ENCODE results near the gene POLD2. TPM values are rescaled to one million over a fixed set of nuclear protein-coding genes. Genes with fewer than 3 reads are reported as not detected.
"Not testable (repeated sequence)": the region's sequence is repeated elsewhere in the genome, so short reads cannot be mapped to it uniquely, and the experiment has no call there.

The POLD2 gene
- total RNA-seq, 2 experiments from 2014 or later = 298 to 305 TPM

- ChIA-PET POLR2A (no interaction called here), CTCF (interaction anchor here (1.1 kb wide), 1 partner anchor 29 kb away, joined by 4 read pairs; no protein-coding TSS in a partner anchor)
These were observed 18.0 kb upstream of the POLD2 start, which contains the start of gene MYL7 for GRCh38 chr7:44141221-44141850. Gene MYL7, minus strand, starts transcription at chr7:44141332. Its CDS starts 27 bp downstream, at chr7:44141305.

DNA sequence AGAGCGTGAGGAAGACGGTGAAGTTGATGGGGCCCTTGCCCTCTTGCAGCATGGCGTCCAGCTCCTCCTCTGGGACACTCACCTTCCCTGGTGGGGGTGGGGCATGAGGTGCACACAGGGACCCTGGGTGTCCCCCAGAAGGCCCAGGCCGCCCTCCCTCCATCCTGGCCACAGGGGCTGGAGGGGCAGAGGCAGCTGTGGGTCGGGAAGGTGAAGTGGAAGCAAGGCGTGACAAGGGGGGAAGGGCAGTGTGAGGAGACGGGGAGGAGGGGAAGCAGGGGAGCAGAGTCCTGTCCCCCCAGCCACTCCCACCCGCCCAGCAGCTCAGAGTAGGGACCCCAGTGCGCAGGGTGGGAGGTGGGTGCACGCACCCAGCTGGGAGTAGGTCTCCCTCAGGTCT lies 17.0 kb upstream of the POLD2 start:
- POLR2A ChIA-PET = no interaction called here
- CTCF ChIA-PET = no interaction called here

GRCh38 chr7:44139311-44140010 lies 16.1 kb upstream of the POLD2 start:
- ChIA-PET CTCF (no interaction called here), POLR2A (no interaction called here)

- CTCF ChIA-PET = interaction anchor here (0.6 kb wide), 1 partner anchor 169 kb away, joined by 3 read pairs; no protein-coding TSS in a partner anchor
- POLR2A ChIA-PET = no interaction called here
These were observed 15.3 kb upstream of the POLD2 start for GRCh38 chr7:44138698-44139097.

- ChIA-PET POLR2A (no interaction called here), CTCF (no interaction called here)
These were observed 13.4 kb upstream of the POLD2 start for GRCh38 chr7:44136731-44137130.

GRCh38 chr7:44134943-44135628 lies 11.7 kb upstream of the POLD2 start:
- ChIA-PET POLR2A (no interaction called here), CTCF (interaction anchor here (1.0 kb wide), 1 partner anchor 9 kb away, joined by 5 read pairs; no protein-coding TSS in a partner anchor)

GRCh38 chr7:44133295-44133694 lies 9.9 kb upstream of the POLD2 start:
- ChIA-PET CTCF (no interaction called here), POLR2A (no interaction called here)

DNA sequence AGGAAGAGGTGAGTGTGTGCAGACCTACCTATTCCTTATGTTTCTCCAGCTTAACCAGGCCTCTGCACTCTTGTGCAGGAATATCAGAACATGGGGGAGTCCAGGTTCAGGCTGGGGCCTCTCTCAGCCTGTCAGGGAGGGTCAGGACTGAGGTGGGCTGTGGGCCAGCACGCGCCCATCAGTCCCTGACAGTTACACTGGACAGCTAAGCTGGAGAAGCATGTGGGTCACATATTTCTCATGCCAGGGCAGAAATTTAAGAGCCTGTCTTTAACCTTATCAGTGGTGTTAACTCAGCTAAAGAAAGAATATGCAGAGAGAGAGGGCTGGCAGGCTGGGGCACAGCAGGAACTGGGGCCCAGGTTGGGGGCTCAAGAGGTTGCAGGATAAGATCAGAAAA lies 8.7 kb upstream of the POLD2 start:
- POLR2A ChIA-PET = interaction anchor here (0.5 kb wide), 1 partner anchor 442 kb away, joined by 5 read pairs; no protein-coding TSS in a partner anchor
- CTCF ChIA-PET = no interaction called here

DNA sequence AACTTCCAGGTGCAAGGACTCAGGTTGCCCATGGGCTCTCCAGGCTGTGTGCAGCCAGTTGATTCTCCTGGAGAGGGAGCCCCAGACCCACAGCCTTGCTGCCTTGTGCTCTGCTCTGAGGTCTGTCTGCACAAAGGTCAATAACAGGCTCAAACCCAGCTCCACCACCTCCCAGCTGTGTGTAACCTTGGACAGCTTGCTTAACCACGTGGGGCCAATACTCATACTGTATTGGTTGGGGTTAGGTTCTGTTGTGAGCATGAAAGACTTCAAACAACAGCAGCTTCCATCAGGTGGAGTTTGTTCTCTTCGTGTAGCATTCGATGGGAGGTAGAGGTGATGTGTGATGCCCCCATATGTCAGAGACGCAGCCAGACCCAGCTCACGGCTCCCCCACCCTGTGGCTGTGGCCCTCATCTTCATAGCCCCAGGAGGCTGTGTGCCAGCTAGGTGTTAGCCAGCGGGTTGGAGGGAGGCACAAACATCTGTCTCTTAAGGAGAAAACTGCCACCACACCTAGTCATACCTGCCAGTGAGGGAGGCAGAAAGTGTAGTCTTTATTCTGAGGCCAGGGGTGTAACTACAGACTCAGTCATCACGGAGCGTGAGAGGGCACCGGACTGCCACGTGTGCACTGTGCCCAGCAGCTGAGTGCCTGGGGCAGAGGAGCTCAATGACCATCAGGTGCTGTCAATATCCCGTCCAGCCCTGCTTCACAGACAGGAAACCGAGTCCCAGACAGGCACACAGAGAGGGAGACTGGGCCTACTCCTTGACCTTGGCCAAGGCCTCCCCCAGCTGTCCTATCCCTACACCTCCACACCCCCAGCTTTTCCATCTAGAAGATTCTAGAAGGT lies 8.1 kb upstream of the POLD2 start:
- ChIA-PET CTCF (interaction anchor here (0.6 kb wide), 1 partner anchor 147 kb away, joined by 4 read pairs; no protein-coding TSS in a partner anchor), POLR2A (interaction anchor here (0.5 kb wide), 1 partner anchor 443 kb away, joined by 5 read pairs; no protein-coding TSS in a partner anchor)

DNA sequence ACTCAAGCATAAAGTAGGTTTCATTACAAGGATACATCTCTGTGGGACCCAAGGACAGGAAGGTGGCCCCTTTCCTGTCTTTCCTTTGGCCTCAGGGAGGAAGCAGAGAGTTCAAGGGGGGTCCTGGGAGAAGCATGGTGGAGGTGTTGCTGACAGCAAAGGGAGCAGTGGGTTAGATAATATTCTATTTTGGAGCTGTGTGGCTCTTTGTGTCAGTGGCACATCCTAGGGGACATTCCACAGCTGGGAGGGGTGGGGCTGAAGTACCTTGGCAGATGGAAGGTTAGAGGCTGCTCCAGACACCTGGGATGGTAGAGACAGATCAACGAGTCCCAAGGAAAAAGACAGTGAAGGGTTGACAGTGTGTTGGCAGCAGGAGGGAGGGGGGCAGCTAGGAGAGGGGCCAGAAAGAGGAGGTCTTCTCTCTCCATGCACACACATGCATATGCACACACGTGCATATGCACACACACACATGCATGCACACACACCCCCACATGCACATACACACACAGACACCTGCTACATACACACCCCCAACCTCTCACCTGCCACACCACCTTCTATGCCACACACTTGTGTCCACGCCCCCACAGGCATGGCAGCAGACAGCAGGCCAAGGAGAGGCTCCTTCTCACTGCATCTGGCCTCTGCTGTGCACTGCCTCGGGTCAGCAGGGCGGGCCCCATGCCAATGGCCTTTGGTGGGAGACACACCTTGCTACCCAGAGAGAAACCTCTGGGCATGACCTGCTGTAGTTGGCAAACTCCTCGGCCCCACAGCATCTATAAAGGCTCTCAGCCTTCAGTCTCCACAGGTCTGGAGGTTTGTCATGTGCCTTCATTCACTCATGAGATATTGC lies 5.6 kb upstream of the POLD2 start:
- CTCF ChIA-PET = no interaction called here
- POLR2A ChIA-PET = no interaction called here

DNA sequence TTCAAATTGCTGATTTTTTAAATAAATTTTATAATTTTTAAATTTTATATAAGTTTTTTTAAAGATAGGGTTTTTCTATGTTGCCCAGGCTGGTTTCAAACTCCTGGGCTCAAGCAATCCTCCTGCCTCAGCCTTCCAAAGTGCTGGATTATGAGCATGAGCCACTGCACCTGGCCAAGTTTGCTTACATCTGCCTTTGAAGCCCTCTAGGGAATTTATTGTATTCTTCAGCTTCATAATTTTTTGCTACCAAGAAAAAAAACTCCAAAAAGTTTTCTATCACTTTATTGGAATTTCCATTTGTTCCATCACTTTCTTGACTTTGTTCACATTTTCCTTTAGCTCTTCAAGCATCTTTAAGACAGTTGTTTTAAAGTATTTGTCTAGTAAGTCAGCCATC lies 3.8 kb upstream of the POLD2 start:
- ChIA-PET CTCF (no interaction called here), POLR2A (no interaction called here)

GRCh38 chr7:44126574-44126973 lies 3.2 kb upstream of the POLD2 start:
- CTCF ChIA-PET, POLR2A ChIA-PET: not testable (repeated sequence)

- ChIA-PET CTCF (no interaction called here), POLR2A (interaction anchor here (0.5 to 0.6 kb wide), 3 partner anchors 19 to 449 kb away, joined by 3 read pairs; partner anchors contain the start of gene DDX56)
These were observed 1.5 kb upstream of the POLD2 start for GRCh38 chr7:44124822-44125202.

DNA sequence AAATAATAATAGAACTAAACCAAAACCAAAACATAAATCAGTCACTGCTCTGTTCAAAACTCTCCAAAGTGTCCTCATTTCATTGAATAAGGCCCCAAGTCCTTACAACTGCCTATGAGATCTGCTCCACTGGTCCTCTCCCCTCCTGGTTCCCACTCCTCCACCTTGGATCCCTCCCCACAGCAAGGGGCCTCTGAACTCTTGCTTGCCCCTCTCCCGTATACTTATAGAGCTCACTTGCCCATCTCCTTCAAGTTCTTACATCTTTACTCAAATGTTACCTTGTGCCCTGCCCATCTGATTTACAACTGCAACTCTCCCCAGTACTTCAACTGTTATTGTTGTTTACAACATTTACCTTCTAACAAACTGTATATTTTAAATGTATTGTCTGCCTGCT lies 819 bp downstream of the POLD2 start:
- POLR2A ChIA-PET = interaction anchor here (1.2 to 1.5 kb wide), 3 partner anchors 11 to 41 kb away, joined by 4 to 5 read pairs (median 4); partner anchors contain the start of gene AEBP1
- CTCF ChIA-PET = interaction anchor here (1.1 to 1.6 kb wide), 3 partner anchors 20 to 41 kb away, joined by 3 to 4 read pairs (median 3); no protein-coding TSS in a partner anchor

- POLR2A ChIA-PET = interaction anchor here (0.5 to 1.2 kb wide), 2 partner anchors 17 to 79 kb away, joined by 3 to 4 read pairs; partner anchors contain the start of genes AEBP1 and YKT6
- CTCF ChIA-PET = interaction anchor here (1.5 to 1.6 kb wide), 2 partner anchors 20 to 41 kb away, joined by 3 to 4 read pairs; no protein-coding TSS in a partner anchor
These were observed 1.5 kb downstream of the POLD2 start for GRCh38 chr7:44121761-44122420.

DNA sequence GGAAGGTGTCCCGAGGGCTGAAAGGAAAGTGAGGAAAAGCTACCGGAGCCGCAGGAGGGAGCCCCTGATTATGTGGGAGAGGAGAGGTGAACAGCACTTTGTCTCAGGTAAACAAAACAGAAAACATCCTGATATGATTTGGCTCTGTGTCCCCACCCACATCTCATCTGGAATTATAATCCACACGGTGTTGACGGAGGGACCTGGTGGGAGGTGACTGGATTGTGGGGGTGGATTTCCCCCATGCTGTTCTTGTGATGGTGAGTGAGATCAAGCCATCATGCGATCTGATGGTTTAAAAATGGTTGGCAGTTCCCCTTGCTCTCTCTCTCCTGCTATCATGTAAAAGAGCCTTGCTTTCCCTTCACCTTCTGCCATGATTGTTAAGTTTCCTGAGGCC lies 3.0 kb downstream of the POLD2 start:
- POLR2A ChIA-PET = interaction anchor here (0.5 kb wide), 1 partner anchor 96 kb away, joined by 9 read pairs; no protein-coding TSS in a partner anchor
- CTCF ChIA-PET = no interaction called here

- ChIA-PET POLR2A (interaction anchor here (0.5 kb wide), 1 partner anchor 96 kb away, joined by 9 read pairs; no protein-coding TSS in a partner anchor), CTCF (no interaction called here)
These were observed 3.4 kb downstream of the POLD2 start for GRCh38 chr7:44119829-44120380.
